Common myeloid progenitor, CD34-positive (primary cell): ENCODE data around the gene NPY4R.
"Not testable (repeated sequence)": the region's sequence is repeated elsewhere in the genome, so short reads cannot be mapped to it uniquely, and the experiment has no call there.

ENCODE experiments used
- CTCF ChIA-PET: fragments of 350-600 bp; sonication (Branson Sonifier 250); formaldehyde crosslinking; loops from one replicate; lab custom pipeline; 2021; ENCODE audit warnings: antibody characterized with exemption; lab: Charles Lee
- POLR2A ChIA-PET: fragments of 350-600 bp; sonication (Branson Sonifier 250); formaldehyde crosslinking; loops from one replicate; lab custom pipeline; 2021; ENCODE audit warnings: antibody characterized with exemption; lab: Charles Lee
- DNase-seq, 3 donors: peaks; one replicate each; pipeline versions ENCODE4 v3.0.0 to v3.0.0-alpha.2; 2013
- H3K27ac ChIP-seq, 2 experiments: 1 replicate in 1 of 2; 2 replicates in 1 of 2; pipeline ENCODE4 v1.7.0; 2013; ENCODE audit warnings: inconsistent platforms in 2 of 2, low read length in 2 of 2, mild to moderate bottlenecking in 2 of 2, low read depth in 1 of 2, moderate library complexity in 1 of 2; ENCODE audit not compliant: severe bottlenecking in 2 of 2, insufficient read depth in 1 of 2, poor library complexity in 1 of 2
- H3K27me3 ChIP-seq, 5 experiments: replicated peaks in 2 of 5; 1 replicate in 3 of 5; 2 replicates in 2 of 5; pipeline versions ENCODE4 v1.6.1 to v1.7.0; 2013; ENCODE audit warnings: low read length in 4 of 5, mild to moderate bottlenecking in 2 of 5, moderate library complexity in 2 of 5, inconsistent platforms in 1 of 5; ENCODE audit not compliant: insufficient read depth in 5 of 5, control insufficient read depth in 4 of 5
- H3K36me3 ChIP-seq, 4 experiments: 1 replicate in 2 of 4; 2 replicates in 2 of 4; pipeline versions ENCODE4 v1.6.1 to v1.7.0; 2013; ENCODE audit warnings: low read length in 3 of 4, control low read depth in 1 of 4, mild to moderate bottlenecking in 1 of 4; ENCODE audit not compliant: control insufficient read depth in 4 of 4, insufficient read depth in 4 of 4
- H3K4me1 ChIP-seq, 4 experiments: 1 replicate in 3 of 4; 2 replicates in 1 of 4; pipeline versions ENCODE4 v1.6.1 to v1.7.1; 2013; ENCODE audit warnings: low read length in 3 of 4, mild to moderate bottlenecking in 3 of 4, control low read depth in 1 of 4, inconsistent platforms in 1 of 4, moderate library complexity in 1 of 4; ENCODE audit not compliant: control insufficient read depth in 4 of 4, insufficient read depth in 4 of 4; ENCODE audit errors: control extremely low read depth in 1 of 4
- H3K4me3 ChIP-seq, 7 experiments: 1 replicate in 4 of 7; 2 replicates in 3 of 7; pipeline versions ENCODE4 v1.5.1 to v1.7.0; 2013; ENCODE audit warnings: mild to moderate bottlenecking in 7 of 7, low read length in 6 of 7, moderate library complexity in 6 of 7, inconsistent platforms in 2 of 7, low read depth in 2 of 7, control low read depth in 1 of 7; ENCODE audit not compliant: insufficient read depth in 4 of 7, control insufficient read depth in 1 of 7; ENCODE audit errors: extremely low read depth in 1 of 7
- H3K9me3 ChIP-seq, 5 experiments: 1 replicate in 4 of 5; 2 replicates in 1 of 5; pipeline versions ENCODE4 v1.6.1 to v1.7.1; 2013; ENCODE audit warnings: low read length in 4 of 5, mild to moderate bottlenecking in 2 of 5, inconsistent platforms in 1 of 5, low read depth in 1 of 5, moderate library complexity in 1 of 5; ENCODE audit not compliant: control insufficient read depth in 4 of 5, insufficient read depth in 2 of 5; ENCODE audit errors: control extremely low read depth in 1 of 5
- WGBS: methylation state at CpG from one replicate; pipeline ENCODE4 v1.1.5; 2013; ENCODE audit not compliant: insufficient coverage; 5-methylcytosine and 5-hydroxymethylcytosine counted together

The NPY4R gene

GRCh38 chr10:46474746-46475320, 9.1 kb upstream of the NPY4R start:
- 100% methylated on average over 1 of the region's 3 CpGs for WGBS
- POLR2A ChIA-PET, CTCF ChIA-PET: not testable (repeated sequence)

DNA sequence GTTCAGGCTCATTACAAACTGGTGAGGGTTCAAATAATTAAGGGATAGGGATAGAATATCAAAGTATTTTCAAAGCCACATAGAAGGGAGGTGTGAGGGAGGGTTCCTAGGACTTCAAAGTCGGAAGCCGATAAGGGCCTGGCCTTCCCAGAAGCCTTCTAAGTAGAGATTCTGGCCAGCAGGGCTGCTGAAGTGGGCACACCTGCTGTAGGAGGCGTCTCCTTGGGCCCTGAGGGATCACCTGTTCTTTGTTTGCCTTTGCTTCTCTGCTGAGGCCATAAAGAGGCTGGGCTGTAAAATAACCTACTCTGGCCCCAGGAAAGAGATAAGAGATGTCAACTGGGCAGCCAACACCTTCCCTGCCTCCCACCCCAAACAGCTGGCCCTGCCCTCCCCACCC, 8.0 kb upstream of the NPY4R start:
- CTCF ChIA-PET, H3K4me1 ChIP-seq, H3K9me3 ChIP-seq, H3K4me3 ChIP-seq, H3K27ac ChIP-seq, H3K36me3 ChIP-seq, POLR2A ChIA-PET, DNase-seq, H3K27me3 ChIP-seq: not testable (repeated sequence)
- 100% methylated on average over 2 of the region's 3 CpGs for WGBS

More at GRCh38 chr10:46474746-46475320, 9.1 kb upstream of the NPY4R start:
- H3K36me3 ChIP-seq, H3K4me1 ChIP-seq, H3K27me3 ChIP-seq, H3K4me3 ChIP-seq, H3K27ac ChIP-seq, DNase-seq, H3K9me3 ChIP-seq: not testable (repeated sequence)

- DNase-seq, CTCF ChIA-PET, H3K27ac ChIP-seq, H3K36me3 ChIP-seq, H3K4me1 ChIP-seq, H3K27me3 ChIP-seq, H3K4me3 ChIP-seq, H3K9me3 ChIP-seq, POLR2A ChIA-PET: not testable (repeated sequence)
- no CpG with 5 or more reads among the region's 1 CpG for WGBS
Measured at GRCh38 chr10:46470134-46470533, 4.4 kb upstream of the NPY4R start.

DNA sequence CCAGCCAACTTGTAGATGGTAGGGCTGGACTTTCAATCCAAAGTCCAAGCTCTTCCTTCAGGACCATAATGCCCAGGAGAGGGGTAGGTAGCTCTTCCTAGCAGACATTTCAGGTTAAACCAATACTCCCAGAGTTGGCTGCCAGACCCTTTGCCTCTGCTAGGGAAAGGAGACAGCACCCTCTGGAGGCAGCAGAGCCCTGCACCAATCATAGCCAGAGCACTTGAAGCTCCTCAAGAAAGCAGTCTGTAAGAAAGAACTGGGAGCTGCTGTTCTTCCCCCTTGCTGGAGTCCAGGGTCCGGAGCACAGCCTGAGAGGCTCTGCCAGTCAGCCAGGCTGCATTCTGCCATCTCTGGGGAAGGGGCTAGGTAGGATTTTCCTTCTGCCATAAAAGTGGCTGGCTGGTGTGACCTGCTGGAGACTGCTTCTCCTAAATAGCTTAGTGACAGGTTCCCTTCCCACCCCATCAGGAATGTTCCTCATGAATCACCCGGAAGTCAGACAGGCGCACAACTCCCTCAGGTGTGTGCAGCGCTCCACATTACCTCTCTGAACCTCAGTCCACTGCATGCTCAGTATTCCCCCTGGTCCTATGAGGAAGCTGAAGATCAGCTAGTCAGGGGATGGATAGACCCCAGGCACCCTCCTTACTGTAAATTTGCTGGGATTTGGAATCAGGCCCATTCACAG, 2.5 kb upstream of the NPY4R start:
- H3K9me3 ChIP-seq, CTCF ChIA-PET, H3K27ac ChIP-seq, POLR2A ChIA-PET, DNase-seq, H3K4me3 ChIP-seq, H3K4me1 ChIP-seq, H3K36me3 ChIP-seq, H3K27me3 ChIP-seq: not testable (repeated sequence)
- WGBS = no CpG with 5 or more reads among the region's 4 CpGs

DNA sequence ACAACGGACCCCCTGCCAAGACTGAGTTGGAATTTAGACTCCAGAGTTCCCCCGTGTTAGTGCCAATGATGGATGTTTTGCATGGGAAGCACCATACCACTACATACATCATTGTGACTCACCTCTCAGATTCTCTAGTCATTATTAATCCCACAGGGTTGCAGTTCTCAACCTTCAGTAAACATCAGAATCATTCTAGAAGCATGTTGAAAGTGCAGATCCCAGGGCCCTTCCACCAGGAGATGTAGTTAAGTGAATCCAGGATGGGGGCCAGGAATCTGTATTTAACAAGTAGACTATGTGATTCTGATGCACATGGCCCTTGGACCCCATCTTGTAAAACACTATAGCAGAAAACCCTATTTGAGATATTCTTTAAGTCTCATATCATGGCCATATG, 2.1 kb downstream of the NPY4R start:
- POLR2A ChIA-PET, H3K4me1 ChIP-seq, H3K36me3 ChIP-seq, H3K9me3 ChIP-seq, CTCF ChIA-PET, H3K4me3 ChIP-seq, DNase-seq, H3K27me3 ChIP-seq, H3K27ac ChIP-seq: not testable (repeated sequence)
- no CpG with 5 or more reads among the region's 2 CpGs for WGBS

- POLR2A ChIA-PET, H3K27ac ChIP-seq, DNase-seq, H3K36me3 ChIP-seq, CTCF ChIA-PET, H3K4me1 ChIP-seq, H3K9me3 ChIP-seq, H3K27me3 ChIP-seq, H3K4me3 ChIP-seq: not testable (repeated sequence)
- WGBS = no CpG with 5 or more reads among the region's 10 CpGs
Measured at GRCh38 chr10:46462276-46462675, 3.5 kb downstream of the NPY4R start.

DNA sequence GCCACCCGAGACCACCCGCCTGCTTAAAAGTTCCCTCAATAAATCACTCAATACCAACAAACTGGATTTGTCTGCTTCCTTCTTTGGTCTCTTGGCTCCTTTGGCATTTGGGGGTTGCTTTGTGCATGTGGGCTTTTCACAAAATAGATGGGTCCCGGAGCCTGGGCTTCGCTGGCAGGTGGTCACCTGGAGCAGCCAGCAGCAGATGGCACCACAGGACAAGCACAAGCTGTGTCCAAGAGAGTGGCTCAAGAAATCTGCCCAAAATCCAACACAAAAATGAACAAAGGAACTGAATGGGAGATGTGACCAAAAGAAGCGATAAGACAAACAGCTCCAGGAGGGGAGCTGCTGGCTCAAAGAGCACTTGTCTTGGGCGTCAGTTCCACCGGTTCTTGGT, 6.2 kb downstream of the NPY4R start:
- H3K27ac ChIP-seq, DNase-seq, H3K36me3 ChIP-seq, H3K9me3 ChIP-seq, POLR2A ChIA-PET, CTCF ChIA-PET, H3K27me3 ChIP-seq, H3K4me1 ChIP-seq, H3K4me3 ChIP-seq: not testable (repeated sequence)
- WGBS = no CpG with 5 or more reads among the region's 7 CpGs
